Measurements from ENCODE around the gene ATP8A1. TPM values are rescaled to one million over a fixed set of nuclear protein-coding genes. Genes with fewer than 3 reads are reported as not detected.

The ATP8A1 gene
- total and polyA plus RNA-seq, 4 donors, result 0.65 to 15.9 (median 5.9) TPM

DNA sequence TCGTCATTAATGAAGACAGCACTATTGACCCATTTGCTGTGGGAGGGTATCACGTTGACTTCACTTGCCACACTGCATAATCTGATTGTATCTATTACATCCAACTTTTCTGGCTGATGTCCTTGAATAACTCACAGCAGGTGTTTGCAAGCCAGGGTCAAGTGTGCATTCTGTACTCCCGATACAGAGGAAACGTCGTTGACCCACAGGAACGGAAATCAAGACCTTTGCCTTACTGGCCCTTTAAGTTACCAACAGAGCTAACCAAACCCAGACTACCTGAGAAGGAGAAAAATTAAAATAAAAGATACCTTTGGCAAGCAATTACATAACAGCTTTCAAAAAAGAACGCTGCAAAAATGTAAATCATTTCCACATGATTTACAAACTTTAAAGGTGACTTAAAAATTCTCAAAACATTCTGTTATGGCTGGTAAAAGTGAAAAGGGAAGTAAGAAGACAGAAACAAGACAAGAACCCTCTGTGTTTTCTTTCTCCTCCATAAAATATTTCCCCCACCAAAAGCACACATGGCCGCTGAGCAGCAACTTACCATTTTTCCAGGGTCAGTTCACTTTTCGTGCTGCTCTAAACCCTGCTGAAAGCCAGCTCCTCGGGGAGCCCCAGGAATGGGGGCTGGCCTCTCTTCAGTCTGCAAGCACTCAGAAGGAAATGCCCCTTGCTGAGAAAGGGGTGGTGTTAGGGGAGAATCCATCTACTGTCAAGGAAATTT lies 266.1 kb downstream of the ATP8A1 start (continued):
- TF ChIP-seq ZBTB33 (IDR thresholded peaks at IDR 0.05), result no peak
- TF ChIP-seq NR2F2 (IDR thresholded peaks at IDR 0.05), result no peak
- TF ChIP-seq, protein P1, sequence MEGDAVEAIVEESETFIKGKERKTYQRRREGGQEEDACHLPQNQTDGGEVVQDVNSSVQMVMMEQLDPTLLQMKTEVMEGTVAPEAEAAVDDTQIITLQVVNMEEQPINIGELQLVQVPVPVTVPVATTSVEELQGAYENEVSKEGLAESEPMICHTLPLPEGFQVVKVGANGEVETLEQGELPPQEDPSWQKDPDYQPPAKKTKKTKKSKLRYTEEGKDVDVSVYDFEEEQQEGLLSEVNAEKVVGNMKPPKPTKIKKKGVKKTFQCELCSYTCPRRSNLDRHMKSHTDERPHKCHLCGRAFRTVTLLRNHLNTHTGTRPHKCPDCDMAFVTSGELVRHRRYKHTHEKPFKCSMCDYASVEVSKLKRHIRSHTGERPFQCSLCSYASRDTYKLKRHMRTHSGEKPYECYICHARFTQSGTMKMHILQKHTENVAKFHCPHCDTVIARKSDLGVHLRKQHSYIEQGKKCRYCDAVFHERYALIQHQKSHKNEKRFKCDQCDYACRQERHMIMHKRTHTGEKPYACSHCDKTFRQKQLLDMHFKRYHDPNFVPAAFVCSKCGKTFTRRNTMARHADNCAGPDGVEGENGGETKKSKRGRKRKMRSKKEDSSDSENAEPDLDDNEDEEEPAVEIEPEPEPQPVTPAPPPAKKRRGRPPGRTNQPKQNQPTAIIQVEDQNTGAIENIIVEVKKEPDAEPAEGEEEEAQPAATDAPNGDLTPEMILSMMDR (IDR thresholded peaks at IDR 0.05; ENCODE audit: low read depth, low read length, missing input control), result no peak
- no peak for TF ChIP-seq FOXA1 (IDR thresholded peaks at IDR 0.05)

GRCh38 chr4:42385516-42385915 lies 271.4 kb downstream of the ATP8A1 start:
- Histone ChIP-seq H3K9ac (ENCODE audit: low read depth in 1 of 2, low read length in 2 of 2) (no peak overlapping the region), H3K27ac (ENCODE audit: low read depth in 1 of 2, low read length in 2 of 2) (no peak overlapping the region), H3K36me3 (ENCODE audit: control insufficient read depth in 4 of 4, insufficient read depth in 3 of 4, low read depth in 1 of 4, low read length in 3 of 4) (no peaks in the 10 kb centered on the region), H3K4me3 (ENCODE audit: low read depth in 1 of 3, low read length in 3 of 3) (no peak overlapping the region), H3K27me3 (ENCODE audit: control insufficient read depth in 4 of 4, insufficient read depth in 4 of 4, low read length in 3 of 4) (no peaks in the 10 kb centered on the region), H3K9me3 (ENCODE audit: control insufficient read depth in 4 of 4, low read length in 3 of 4) (no peaks in the 10 kb centered on the region), H3K4me1 (ENCODE audit: control insufficient read depth in 4 of 4, insufficient read depth in 4 of 4, low read length in 3 of 4) (no peaks in the 10 kb centered on the region)
- TF ChIP-seq GABPA (IDR thresholded peaks at IDR 0.05 in 1 of 2, conservative IDR thresholded peaks at IDR 0.05 in 1 of 2) (no peak), REST (IDR thresholded peaks at IDR 0.05) (no peak), ZBTB33 (IDR thresholded peaks at IDR 0.05) (no peak), HNF4G (IDR thresholded peaks at IDR 0.05) (no peak)
- whole genome bisulfite sequencing, result 100% methylated on average over 1 of the region's 1 CpG
- DNase-seq (ENCODE audit: low spot score), result no peak

DNA sequence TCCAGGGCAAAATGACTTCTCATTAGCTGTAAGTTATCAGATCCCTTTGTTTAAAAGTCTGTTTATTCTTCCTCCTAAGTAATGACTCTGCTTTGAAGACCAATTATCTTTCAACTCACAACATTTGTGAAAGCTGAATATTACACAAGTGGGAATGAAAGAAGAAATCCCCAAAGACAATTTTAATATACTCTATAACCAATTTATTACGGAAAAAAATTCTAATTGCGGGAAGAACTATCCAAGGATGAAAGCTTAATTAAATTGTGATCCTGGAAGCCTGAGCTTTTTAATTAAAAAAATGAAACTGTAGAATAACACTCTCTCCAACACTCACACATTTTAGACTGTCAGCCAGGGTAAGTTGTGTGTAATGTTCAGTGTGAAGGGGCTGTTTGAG lies 275.2 kb downstream of the ATP8A1 start:
- Histone ChIP-seq H3K9ac (ENCODE audit: low read depth in 1 of 2, low read length in 2 of 2) (no peak overlapping the region), H3K4me1 (ENCODE audit: control insufficient read depth in 4 of 4, insufficient read depth in 4 of 4, low read length in 3 of 4) (no peaks in the 10 kb centered on the region), H3K4me3 (ENCODE audit: low read depth in 1 of 3, low read length in 3 of 3) (no peak overlapping the region), H3K36me3 (ENCODE audit: control insufficient read depth in 4 of 4, insufficient read depth in 3 of 4, low read depth in 1 of 4, low read length in 3 of 4) (no peaks in the 10 kb centered on the region), H3K9me3 (ENCODE audit: control insufficient read depth in 4 of 4, low read length in 3 of 4) (no peaks in the 10 kb centered on the region), H3K27me3 (ENCODE audit: control insufficient read depth in 4 of 4, insufficient read depth in 4 of 4, low read length in 3 of 4) (no peaks in the 10 kb centered on the region), H3K27ac (ENCODE audit: low read depth in 1 of 2, low read length in 2 of 2) (no peak overlapping the region)
- no peak for DNase-seq (ENCODE audit: low spot score)
- no peak for TF ChIP-seq JUND (IDR thresholded peaks at IDR 0.05)
- no peak for TF ChIP-seq FOXA1 (IDR thresholded peaks at IDR 0.05)
- no peak for TF ChIP-seq ZBTB33 (IDR thresholded peaks at IDR 0.05)
- TF ChIP-seq SP1 (IDR thresholded peaks at IDR 0.05), result no peak
- TF ChIP-seq ATF3 (IDR thresholded peaks at IDR 0.05), result no peak
- TF ChIP-seq HNF4A (conservative IDR thresholded peaks at IDR 0.05), result no peak
- no peak for TF ChIP-seq FOXA2 (IDR thresholded peaks at IDR 0.05)
- no peak for TF ChIP-seq HNF4G (IDR thresholded peaks at IDR 0.05)
- WGBS, result 90% methylated on average over 2 of the region's 2 CpGs
